HCT116 (cell line): ENCODE data around the gene CMIP. TPM values are rescaled to one million over a fixed set of nuclear protein-coding genes. Genes with fewer than 3 reads are reported as not detected.

Source experiments
- ATAC-seq: fragments of 200-7000 bp; cut with Tn5 transposase; 2 replicates; pipeline ENCODE4 v1.9.1; 2020; ENCODE audit warnings: mild to moderate bottlenecking, moderate library complexity
- BruUV-seq: library from RNA; stranded (reverse); fragments of 400-500 nt; replicated peaks from 2 replicates; lab custom pipeline; 2021; lab: Mats Ljungman, UMichigan
- CTCF ChIA-PET: fragments of 300-600 bp; sonication (Branson Sonifier 250); formaldehyde crosslinking; loops from one replicate; lab custom pipeline; 2021; ENCODE audit warnings: antibody characterized with exemption; lab: Charles Lee
- POLR2A ChIA-PET: fragments of 300-600, 350-600 bp; sonication (Branson Sonifier 250); formaldehyde crosslinking; loops from one replicate; lab custom pipeline; 2021; ENCODE audit warnings: antibody characterized with exemption; lab: Charles Lee
- RAD21 ChIA-PET, 2 experiments: fragments of 300-600 bp; sonication (Branson Sonifier 250); formaldehyde crosslinking; loops; one replicate each; lab custom pipeline; 2023; ENCODE audit warnings: low total read pairs in 2 of 2; ENCODE audit not compliant: uncharacterized antibody in 2 of 2, unreplicated experiment in 2 of 2, low non-redundant PET in 1 of 2; lab: Charles Lee
- DNase-seq: peaks from one replicate; pipeline ENCODE4 v3.0.0-alpha.2; 2010; ENCODE audit warnings: low read depth, low spot score
- H2AFZ ChIP-seq: fragments of 200-600 bp; shearing (Covaris generic), sonication (generic); 2 replicates; pipeline ENCODE4 v1.6.1; 2017; ENCODE audit warnings: low read depth, mixed run types, mixed read lengths, antibody characterized with exemption, low read length; ENCODE audit not compliant: poor library complexity, severe bottlenecking
- H3K27ac ChIP-seq: 2 replicates; pipeline ENCODE4 v1.5.1; 2012; ENCODE audit warnings: low read depth, low read length
- H3K27me3 ChIP-seq: fragments of 200-600 bp; sonication (generic); 2 replicates; pipeline ENCODE4 v1.6.1; 2016; ENCODE audit warnings: mixed run types, low read length, mixed read lengths; ENCODE audit not compliant: insufficient read depth
- H3K36me3 ChIP-seq, 2 experiments: fragments of 200-500 bp in 1 of 2; fragments of 200-600 bp in 1 of 2; sonication (Bioruptor generic) in 1 of 2; sonication (generic) in 1 of 2; 2 replicates each; pipeline versions ENCODE4 v1.5.1 to v1.6.1; 2014 to 2016; ENCODE audit warnings: low read length in 2 of 2, inconsistent platforms in 1 of 2, mixed read lengths in 1 of 2, mixed run types in 1 of 2; ENCODE audit not compliant: insufficient read depth in 2 of 2, control insufficient read depth in 1 of 2
- H3K4me1 ChIP-seq, 2 experiments: fragments of 200-600 bp in 1 of 2; sonication (generic) in 1 of 2; 2 replicates each; pipeline versions ENCODE4 v1.5.1 to v1.6.1; 2012 to 2017; ENCODE audit warnings: low read length in 2 of 2, inconsistent platforms in 1 of 2, mild to moderate bottlenecking in 1 of 2, mixed read lengths in 1 of 2, mixed run types in 1 of 2, moderate library complexity in 1 of 2; ENCODE audit not compliant: insufficient read depth in 2 of 2, control insufficient read depth in 1 of 2
- H3K4me2 ChIP-seq: fragments of 200-600 bp; sonication (generic); 2 replicates; pipeline ENCODE4 v1.6.1; 2017; ENCODE audit warnings: mixed run types, low read length, mixed read lengths
- H3K4me3 ChIP-seq, 2 experiments: fragments of 200-600 bp in 1 of 2; sonication (generic) in 1 of 2; replicated peaks in 1 of 2; 2 replicates each; pipeline ENCODE4 v1.5.1; 2011 to 2016; ENCODE audit warnings: low read length in 2 of 2, control low read depth in 1 of 2, low read depth in 1 of 2, mild to moderate bottlenecking in 1 of 2, mixed read lengths in 1 of 2, mixed run types in 1 of 2
- H3K79me2 ChIP-seq: fragments of 200-600 bp; sonication (generic); 2 replicates; pipeline ENCODE4 v1.6.1; 2017; ENCODE audit warnings: mild to moderate bottlenecking, mixed run types, low read length, moderate library complexity, mixed read lengths; ENCODE audit not compliant: insufficient read depth
- H3K9ac ChIP-seq: fragments of 200-600 bp; sonication (generic); 2 replicates; pipeline ENCODE4 v1.6.1; 2016; ENCODE audit warnings: low read length, mixed read lengths
- H3K9me2 ChIP-seq: fragments of 200-600 bp; sonication (generic), shearing (Covaris generic); 2 replicates; pipeline ENCODE4 v1.6.1; 2017; ENCODE audit warnings: mixed run types, mild to moderate bottlenecking, moderate library complexity; ENCODE audit not compliant: insufficient read depth
- H3K9me3 ChIP-seq, 2 experiments: fragments of 200-500 bp in 1 of 2; fragments of 200-600 bp in 1 of 2; sonication (Bioruptor generic) in 1 of 2; sonication (generic) in 1 of 2; 2 replicates each; pipeline ENCODE4 v1.6.1; 2014 to 2017; ENCODE audit warnings: low read length in 2 of 2, mixed read lengths in 2 of 2, inconsistent platforms in 1 of 2, low read depth in 1 of 2, mild to moderate bottlenecking in 1 of 2, mixed run types in 1 of 2, moderate library complexity in 1 of 2; ENCODE audit not compliant: control insufficient read depth in 1 of 2, insufficient read depth in 1 of 2
- H4K20me1 ChIP-seq: fragments of 200-600 bp; sonication (generic), shearing (Covaris generic); 2 replicates; pipeline ENCODE4 v1.6.1; 2017; ENCODE audit warnings: mixed run types, mild to moderate bottlenecking, moderate library complexity; ENCODE audit not compliant: insufficient read depth
- ATF3 ChIP-seq: IDR thresholded peaks from 2 replicates; pipeline ENCODE4 v1.6.1; 2012
- CEBPB ChIP-seq: IDR thresholded peaks from 2 replicates; pipeline ENCODE4 v1.6.1; 2012; ENCODE audit warnings: low read depth
- EGR1 ChIP-seq: IDR thresholded peaks from 2 replicates; pipeline ENCODE4 v1.6.1; 2012; ENCODE audit warnings: low read depth
- FOSL1 ChIP-seq: IDR thresholded peaks from 2 replicates; pipeline ENCODE4 v1.6.1; 2012; ENCODE audit warnings: low read depth
- JUND ChIP-seq: IDR thresholded peaks from 2 replicates; pipeline ENCODE4 v1.6.1; 2012
- SP1 ChIP-seq: IDR thresholded peaks from 2 replicates; pipeline ENCODE4 v1.6.1; 2012; ENCODE audit warnings: low read depth
- intact Hi-C: fragments of 100-400 bp; cut with micrococcal nuclease; formaldehyde crosslinking; loops from 2 replicates; pipeline ENCODE4 v1.10.0; 2022
- total RNA-seq: library from RNA; stranded (reverse); gene quantifications from one replicate; pipeline ENCODE4 v1.2.1, GENCODE V29; 2021; ENCODE audit not compliant: unreplicated experiment
- TF ChIP-seq, protein P1 (sequence below), 3 experiments: fragments of 200-600 bp in 1 of 3; sonication (generic) in 1 of 3; IDR thresholded peaks in 2 of 3; conservative IDR thresholded peaks in 1 of 3; 2 replicates each; pipeline ENCODE4 v1.5.1; 2012 to 2017; ENCODE audit warnings: low read depth in 2 of 3, low read length in 2 of 3, antibody characterized with exemption in 1 of 3, borderline replicate concordance in 1 of 3, control low read depth in 1 of 3, mild to moderate bottlenecking in 1 of 3, mixed read lengths in 1 of 3, mixed run types in 1 of 3, moderate library complexity in 1 of 3; ENCODE audit not compliant: insufficient read depth in 1 of 3

CMIP gene
- total RNA-seq, 1 experiment from 2014 or later = 64.6 TPM

- Histone ChIP-seq H3K79me2 (peaks cover 100% of the 10 kb centered on the region), H3K36me3 (peaks cover 0 to 3% of the 10 kb centered on the region in 2 experiments; a peak in 1 of 4 replicates), H3K9ac (no peak overlapping the region), H4K20me1 (peaks cover 4% of the 10 kb centered on the region; the same call in 1 of the 2 replicates), H3K4me1 (peaks cover 22 to 84% of the 10 kb centered on the region in 2 experiments; a peak in 3 of 4 replicates), H3K27me3 (no peaks in the 10 kb centered on the region), H3K9me2 (no peaks in the 10 kb centered on the region), H3K4me3 (no peak overlapping the region), H3K4me2 (no peak overlapping the region), H2AFZ (no peak overlapping the region), H3K27ac (no peak overlapping the region), H3K9me3 (no peaks in the 10 kb centered on the region)
- TF ChIP-seq CEBPB = no peak
- TF ChIP-seq FOSL1 = no peak
- TF ChIP-seq ATF3 = no peak
- no peak for TF ChIP-seq JUND
- no peak for TF ChIP-seq EGR1
- no peak for DNase-seq
- POLR2A ChIA-PET = no interaction called here
- RAD21 ChIA-PET = no interaction called here
- CTCF ChIA-PET = no interaction called here
- BruUV-seq = no TSS peak
- intact Hi-C loops = no loop called here
- no peak for ATAC-seq
Observed at GRCh38 chr16:81487301-81487720, 42.7 kb downstream of the CMIP start.

DNA sequence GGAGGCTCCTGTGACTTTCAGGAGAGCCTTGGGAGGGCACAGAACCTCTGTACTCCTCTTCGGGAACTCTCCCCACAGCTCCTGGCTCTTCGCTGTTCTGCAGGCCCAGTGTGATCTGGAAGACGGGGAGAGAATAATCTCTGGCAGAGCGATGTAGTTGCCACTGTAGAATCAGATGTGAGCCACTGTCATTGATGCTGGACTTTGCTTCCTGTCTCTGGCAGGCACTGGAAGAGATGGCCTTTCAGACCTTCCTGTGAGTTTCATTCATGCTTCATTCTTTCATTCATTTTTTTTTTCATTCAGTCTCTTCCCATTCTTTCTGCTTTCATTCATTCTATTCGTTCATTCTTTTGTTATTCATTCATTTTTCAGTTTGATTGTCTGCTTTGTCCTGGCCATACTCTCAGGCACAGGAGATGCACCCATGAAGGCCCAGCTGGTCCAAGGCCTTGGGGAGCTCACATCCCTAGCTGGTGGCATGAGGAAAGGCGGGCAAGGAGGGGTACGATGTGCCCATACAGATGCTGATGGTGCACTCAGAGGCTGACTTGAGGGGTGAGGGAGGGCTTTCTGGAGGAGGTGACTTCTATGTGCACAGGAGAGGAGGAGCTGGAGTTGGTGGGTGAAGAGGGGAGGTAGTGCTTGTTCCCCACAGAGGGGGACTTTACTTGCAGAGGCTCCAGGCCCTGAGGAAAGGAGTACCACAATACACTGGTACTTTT lies 44.2 kb downstream of the CMIP start:
- Histone ChIP-seq H3K36me3 (no peaks in the 10 kb centered on the region), H3K79me2 (peaks cover 97% of the 10 kb centered on the region), H3K9ac (no peak overlapping the region), H4K20me1 (peaks cover 4% of the 10 kb centered on the region; the same call in 1 of the 2 replicates), H2AFZ (no peak overlapping the region), H3K27me3 (no peaks in the 10 kb centered on the region), H3K27ac (no peak overlapping the region)
- intact Hi-C loops = no loop called here
- POLR2A ChIA-PET = no interaction called here
- DNase-seq (no peak), ATAC-seq (no peak)
- BruUV-seq = no TSS peak
- TF ChIP-seq SP1 (no peak), CEBPB (no peak), JUND (no peak)
- TF ChIP-seq, protein P1, sequence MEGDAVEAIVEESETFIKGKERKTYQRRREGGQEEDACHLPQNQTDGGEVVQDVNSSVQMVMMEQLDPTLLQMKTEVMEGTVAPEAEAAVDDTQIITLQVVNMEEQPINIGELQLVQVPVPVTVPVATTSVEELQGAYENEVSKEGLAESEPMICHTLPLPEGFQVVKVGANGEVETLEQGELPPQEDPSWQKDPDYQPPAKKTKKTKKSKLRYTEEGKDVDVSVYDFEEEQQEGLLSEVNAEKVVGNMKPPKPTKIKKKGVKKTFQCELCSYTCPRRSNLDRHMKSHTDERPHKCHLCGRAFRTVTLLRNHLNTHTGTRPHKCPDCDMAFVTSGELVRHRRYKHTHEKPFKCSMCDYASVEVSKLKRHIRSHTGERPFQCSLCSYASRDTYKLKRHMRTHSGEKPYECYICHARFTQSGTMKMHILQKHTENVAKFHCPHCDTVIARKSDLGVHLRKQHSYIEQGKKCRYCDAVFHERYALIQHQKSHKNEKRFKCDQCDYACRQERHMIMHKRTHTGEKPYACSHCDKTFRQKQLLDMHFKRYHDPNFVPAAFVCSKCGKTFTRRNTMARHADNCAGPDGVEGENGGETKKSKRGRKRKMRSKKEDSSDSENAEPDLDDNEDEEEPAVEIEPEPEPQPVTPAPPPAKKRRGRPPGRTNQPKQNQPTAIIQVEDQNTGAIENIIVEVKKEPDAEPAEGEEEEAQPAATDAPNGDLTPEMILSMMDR (IDR thresholded peaks at IDR 0.05 in 2 of 3, conservative IDR thresholded peaks at IDR 0.05 in 1 of 3; ENCODE audit: borderline replicate concordance in 1 of 3, insufficient read depth in 1 of 3, low read depth in 2 of 3, low read length in 2 of 3) = no peak
- TF ChIP-seq, all 23 proteins: peak for 0
- Histone ChIP-seq H3K9me3 (no peaks in the 10 kb centered on the region), H3K4me2 (no peak overlapping the region), H3K4me1 (peaks cover 36 to 84% of the 10 kb centered on the region in 2 experiments), H3K9me2 (no peaks in the 10 kb centered on the region), H3K4me3 (no peak overlapping the region)
- CTCF ChIA-PET = no interaction called here
- RAD21 ChIA-PET = no interaction called here
